Left cardiac atrium (tissue), 4 donors: Measurements from ENCODE around the gene CEMIP2. TPM values are rescaled to one million over a fixed set of nuclear protein-coding genes. Genes with fewer than 3 reads are reported as not detected.
"Not testable (repeated sequence)": the region's sequence is repeated elsewhere in the genome, so short reads cannot be mapped to it uniquely, and the experiment has no call there.

Experiments
- ATAC-seq, 2 donors: fragments of 200-7000 bp; cut with Tn5 transposase; one replicate each; pipeline ENCODE4 v1.9.1; 2020; ENCODE audit warnings: mild to moderate bottlenecking in 2 of 2, moderate library complexity in 2 of 2
- DNase-seq: peaks from one replicate; pipeline ENCODE4 v3.0.0-alpha.2; 2020
- intact Hi-C, 2 donors: fragments of 100-400 bp; cut with DNase I; formaldehyde crosslinking; loops; one replicate each; pipeline versions ENCODE4 v1.14.1 to v1.15.1; 2022 to 2023
- total RNA-seq, 2 donors: library from RNA; stranded (reverse); fragmentation: NEBNext Ultra II Directional; extraction: Animal tissue kit (Norgen Biotek cat#: 25700); gene quantifications; one replicate each; pipeline ENCODE4 v1.2.1, GENCODE V29; 2021
- donor health status: DM: no; HTN: yes; CAD: no.
- donor health status: DM: no; HTN: yes; CAD: no; lungs with severe emphysema.
- donor health status: DM: yes; HTN: yes; CAD: no.
- donor health status: Dilated cardiomyopathy.

The CEMIP2 gene
- total RNA-seq, 2 donors from 2014 or later = 12.0 to 31.9 TPM

GRCh38 chr9:71729816-71730526, 38.3 kb downstream of the CEMIP2 start:
- ATAC-seq (no peak), DNase-seq (no peak)
- intact Hi-C loops = no loop called here

DNA sequence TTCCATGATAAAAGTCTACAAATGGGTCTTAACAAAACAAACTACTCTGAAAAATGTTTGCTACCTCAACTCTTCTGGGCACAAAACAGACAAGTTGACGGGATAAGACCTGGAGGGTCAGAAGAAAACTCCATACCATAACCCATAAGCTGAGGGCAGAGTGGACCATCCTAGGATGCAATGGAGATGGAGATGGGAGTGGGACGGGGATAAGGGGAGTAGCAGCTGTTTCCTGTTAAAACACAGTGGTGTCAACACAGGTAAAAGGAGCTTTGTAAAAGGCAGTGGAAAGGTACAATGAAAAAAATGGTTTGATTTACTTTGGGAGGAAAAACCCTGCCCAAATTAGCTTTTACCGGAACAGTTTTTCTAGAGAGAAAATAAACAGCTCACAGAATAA, 41.6 kb downstream of the CEMIP2 start:
- DNase-seq (no peak), ATAC-seq (no peak)
- intact Hi-C loops = no loop called here

- ATAC-seq = peak in 1 of 2 donors; percentile 60
- intact Hi-C loops = no loop called here
- no peak for DNase-seq
Observed at GRCh38 chr9:71725590-71726338, 42.5 kb downstream of the CEMIP2 start.

GRCh38 chr9:71721855-71722254, 46.5 kb downstream of the CEMIP2 start:
- no peak for DNase-seq
- ATAC-seq = no peak
- intact Hi-C loops = no loop called here

DNA sequence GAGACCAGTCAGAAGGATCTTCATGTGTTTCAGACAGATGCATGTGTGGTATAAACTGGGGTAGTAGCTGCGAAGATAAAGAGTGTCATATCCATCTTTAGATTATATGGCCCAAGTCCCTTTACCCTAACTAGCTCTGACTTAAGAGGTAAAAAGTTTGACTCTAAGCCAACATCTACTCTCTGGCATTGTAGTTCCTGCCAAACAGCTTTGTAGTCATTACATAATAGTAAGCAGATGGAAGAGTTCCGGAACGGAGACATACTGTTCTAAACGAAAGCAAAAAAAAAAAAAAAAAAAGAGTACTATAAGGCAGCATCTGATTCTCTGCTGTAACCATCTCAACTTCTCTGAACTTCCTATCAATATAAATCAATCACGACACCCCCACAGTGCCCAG, 48.8 kb downstream of the CEMIP2 start:
- ATAC-seq (peak; percentile 34 to 51), DNase-seq (no peak)
- intact Hi-C loops = no loop called here

DNA sequence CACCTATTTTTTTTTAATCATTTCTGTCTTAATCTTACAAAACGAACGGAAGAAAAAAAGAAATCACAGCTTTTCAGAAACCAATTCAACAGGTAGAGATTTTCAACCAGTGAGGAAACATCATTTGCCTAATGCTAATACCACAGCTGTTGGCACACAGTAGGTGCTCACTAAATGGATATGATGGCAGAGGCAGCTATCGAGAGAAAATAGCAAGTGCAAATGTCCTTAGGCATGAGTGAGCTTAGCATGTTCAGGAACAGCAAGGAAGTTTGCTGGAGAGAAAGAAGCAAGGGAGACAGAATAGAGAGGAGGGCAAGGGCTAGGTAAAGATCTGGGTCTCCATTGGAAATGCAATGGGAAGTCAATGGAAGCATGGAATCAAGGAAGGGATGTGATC, 49.2 kb downstream of the CEMIP2 start:
- no peak for ATAC-seq
- intact Hi-C loops = no loop called here
- DNase-seq = no peak

- intact Hi-C loops = no loop called here
Observed at GRCh38 chr9:71716138-71716909, 52.0 kb downstream of the CEMIP2 start.

GRCh38 chr9:71710856-71711255, 57.5 kb downstream of the CEMIP2 start:
- intact Hi-C loops = no loop called here
- DNase-seq = no peak
- no peak for ATAC-seq

More at GRCh38 chr9:71716138-71716909, 52.0 kb downstream of the CEMIP2 start:
- no peak for ATAC-seq
- no peak for DNase-seq

DNA sequence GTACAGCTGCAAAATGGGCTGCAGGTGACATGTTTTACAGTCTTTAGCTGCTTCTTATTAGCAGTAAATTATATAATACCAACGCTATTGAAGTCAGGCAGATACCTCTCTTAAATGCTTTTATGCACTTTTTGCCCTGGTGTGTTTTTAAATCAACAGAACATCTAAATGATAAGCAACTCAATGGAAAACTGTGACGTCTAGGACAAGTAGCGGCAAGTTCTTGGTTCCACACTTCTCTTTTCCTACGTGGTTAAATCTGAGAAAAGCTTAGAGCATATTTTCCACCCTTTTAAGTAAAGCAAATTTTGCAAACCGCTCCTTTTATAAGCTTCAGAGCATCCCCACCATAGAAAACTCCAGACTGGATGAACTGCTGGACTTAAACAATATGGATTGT, 58.1 kb downstream of the CEMIP2 start:
- ATAC-seq (no peak), DNase-seq (no peak)
- intact Hi-C loops = no loop called here

DNA sequence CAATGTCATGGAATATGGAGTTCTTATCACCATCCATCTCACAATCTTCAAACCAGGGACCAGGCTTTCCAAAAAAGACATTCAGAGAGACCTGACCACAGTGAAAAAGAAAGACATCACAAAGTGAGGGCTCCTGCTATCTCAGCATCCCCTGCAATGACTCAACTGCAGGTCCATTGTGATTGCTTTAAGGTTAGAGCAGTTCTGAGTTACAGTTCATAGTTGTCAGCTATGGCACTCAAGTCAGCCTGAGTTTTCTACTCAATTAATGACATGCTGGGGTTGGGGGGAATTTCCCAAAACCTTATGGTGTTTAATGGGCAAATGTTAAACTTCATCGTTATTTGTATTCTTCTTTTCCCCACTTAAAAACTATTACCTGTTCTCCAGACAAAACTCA, 58.9 kb downstream of the CEMIP2 start:
- ATAC-seq (no peak), DNase-seq (no peak)
- intact Hi-C loops = no loop called here

GRCh38 chr9:71706176-71706575, 62.1 kb downstream of the CEMIP2 start:
- no peak for ATAC-seq
- DNase-seq = no peak
- intact Hi-C loops = no loop called here

DNA sequence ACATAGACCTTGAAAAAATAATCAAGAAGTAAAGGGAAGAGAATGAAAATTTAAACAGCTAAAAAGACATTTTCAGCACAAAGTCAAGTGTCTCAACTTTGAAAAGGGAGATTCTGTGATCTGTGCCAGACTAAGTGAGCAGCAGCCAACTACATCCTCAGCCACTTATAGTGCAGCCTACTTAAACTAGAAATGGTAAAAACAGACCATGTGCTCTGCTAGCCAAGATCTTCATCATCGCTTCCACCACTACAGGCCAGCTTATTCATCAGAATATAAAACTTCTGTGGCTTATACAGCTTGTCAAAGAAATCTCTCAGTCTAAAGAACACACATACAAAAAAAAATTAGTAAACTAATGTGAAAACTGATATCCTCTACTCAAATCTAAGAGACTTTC, 63.5 kb downstream of the CEMIP2 start:
- DNase-seq (no peak), ATAC-seq (peak in 1 of 2 donors; percentile 57)
- intact Hi-C loops = no loop called here

DNA sequence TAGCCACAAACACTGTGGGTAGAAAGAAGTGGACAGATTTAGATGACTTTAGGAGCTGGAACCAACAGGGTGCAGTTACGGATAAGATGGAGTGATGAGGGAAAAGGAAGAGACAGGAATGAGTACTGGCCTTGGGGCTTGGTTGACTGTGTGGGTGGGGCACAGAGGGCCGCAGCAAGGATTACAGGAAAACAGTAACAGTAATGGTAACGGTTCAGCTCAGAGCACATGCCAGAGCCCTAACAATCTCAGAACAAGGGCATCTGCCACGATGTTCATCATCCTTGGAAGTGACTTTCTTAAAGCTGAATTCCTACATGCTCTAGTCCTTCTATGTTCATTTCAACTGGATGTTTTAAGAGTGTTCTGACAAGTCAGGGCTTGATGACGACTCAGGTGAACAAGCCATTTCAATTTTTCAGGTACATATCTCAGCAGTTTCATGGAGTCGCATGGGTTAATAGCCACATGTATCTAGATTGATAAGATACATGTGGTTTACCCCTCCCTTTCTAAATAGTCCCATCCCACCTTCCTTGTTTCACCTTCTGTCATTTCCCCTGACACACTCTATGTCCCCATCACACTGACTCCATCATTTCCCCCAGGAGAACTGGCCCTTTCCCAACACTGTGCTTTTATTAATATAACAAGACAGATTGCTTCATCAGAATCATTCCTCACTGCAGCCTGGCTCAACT, 65.0 kb downstream of the CEMIP2 start:
- ATAC-seq = peak in 1 of 2 donors; percentile 72
- intact Hi-C loops = no loop called here
- DNase-seq = no peak

DNA sequence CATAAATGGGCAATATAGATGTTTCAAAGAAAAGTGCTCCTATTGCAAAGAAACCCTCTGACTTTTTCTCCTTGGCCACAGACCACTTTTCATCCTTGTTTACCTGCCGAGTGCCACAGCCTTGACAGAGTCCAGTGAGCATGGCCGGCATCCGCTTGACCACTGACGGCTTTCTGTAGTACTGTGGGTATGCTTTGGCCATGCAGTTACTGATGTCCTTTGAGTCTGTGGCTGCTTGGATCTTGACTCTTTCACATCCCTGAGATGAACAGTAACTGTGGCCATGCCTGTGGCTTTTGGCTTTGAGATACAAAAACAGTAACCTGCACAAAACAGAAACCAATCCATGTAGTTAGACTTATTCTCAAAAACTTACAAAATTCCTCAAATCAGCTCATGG, 70.4 kb downstream of the CEMIP2 start:
- ATAC-seq (no peak), DNase-seq (no peak)
- intact Hi-C loops = no loop called here

- intact Hi-C loops = no loop called here
- DNase-seq (no peak), ATAC-seq (no peak)
Observed at GRCh38 chr9:71694332-71694731, 74.0 kb downstream of the CEMIP2 start.

GRCh38 chr9:71693607-71694006, 74.7 kb downstream of the CEMIP2 start:
- no peak for ATAC-seq
- intact Hi-C loops = no loop called here

GRCh38 chr9:71692337-71692736, 76.0 kb downstream of the CEMIP2 start:
- no peak for DNase-seq
- intact Hi-C loops = no loop called here
- peak; percentile 79 to 82 for ATAC-seq

More at GRCh38 chr9:71693607-71694006, 74.7 kb downstream of the CEMIP2 start:
- no peak for DNase-seq

- DNase-seq, intact Hi-C loops, ATAC-seq: not testable (repeated sequence)
Observed at GRCh38 chr9:71691576-71691975, 76.7 kb downstream of the CEMIP2 start.

GRCh38 chr9:71690689-71691435, 77.5 kb downstream of the CEMIP2 start:
- DNase-seq = no peak
- no peak for ATAC-seq
- intact Hi-C loops = no loop called here
